ENCODE measurements around the gene SAMSN1.

DNA sequence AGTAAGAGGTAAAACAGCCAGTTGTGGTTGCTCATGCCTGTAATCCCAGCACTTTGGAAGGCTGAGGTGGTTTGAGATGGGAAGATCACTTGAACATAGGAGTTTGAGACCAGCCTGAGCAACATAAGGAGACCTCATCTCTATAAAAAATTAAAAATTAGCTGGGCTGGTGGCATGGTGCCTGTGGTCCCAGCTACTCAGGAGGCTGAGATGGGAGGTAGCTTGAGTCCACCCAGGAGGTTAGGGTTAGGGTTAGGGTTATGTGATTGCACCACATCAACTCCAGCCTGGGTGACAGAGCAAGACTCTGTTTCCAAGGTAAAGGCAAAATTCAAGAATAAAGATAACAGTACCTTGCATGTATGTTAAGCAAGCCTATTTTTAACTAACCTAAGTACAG, 3.5 kb downstream of the SAMSN1 start:
- TF ChIP-seq CTCF (IDR thresholded peaks at IDR 0.05) (no peak), POLR2A (IDR thresholded peaks at IDR 0.05) (no peak)

All from heart left ventricle (tissue), 13 donors.